Central memory CD8-positive, alpha-beta T cell (primary cell): ENCODE results near the gene RAD51B.

Experiments used
- ATAC-seq: fragments of 150-1000 bp; cut with Tn5 transposase; replicated peaks from 2 replicates; pipeline ENCODE4 v1.10.0; 2022; ENCODE audit warnings: mild to moderate bottlenecking, moderate FRiP score, moderate number of reproducible peaks; ENCODE audit not compliant: poor library complexity, severe bottlenecking; ENCODE audit errors: extremely low read depth
- DNase-seq, 2 donors: peaks; one replicate each; pipeline ENCODE4 v3.0.0; 2021; ENCODE audit warnings: low spot score in 2 of 2
- H3K27ac Mint-ChIP-seq: one replicate; pipeline ENCODE4 v1.8.0; 2022; ENCODE audit warnings: low read depth, mild to moderate bottlenecking, moderate library complexity, mixed read lengths
- H3K27me3 Mint-ChIP-seq: one replicate; pipeline ENCODE4 v1.8.0; 2022; ENCODE audit warnings: mixed read lengths
- H3K36me3 Mint-ChIP-seq: one replicate; pipeline ENCODE4 v1.8.0; 2022; ENCODE audit warnings: mild to moderate bottlenecking, moderate library complexity, mixed read lengths; ENCODE audit not compliant: insufficient read depth
- H3K4me1 Mint-ChIP-seq: one replicate; pipeline ENCODE4 v1.8.0; 2022; ENCODE audit warnings: mixed read lengths
- H3K4me3 Mint-ChIP-seq: one replicate; pipeline ENCODE4 v1.8.0; 2022; ENCODE audit warnings: mild to moderate bottlenecking, moderate library complexity, mixed read lengths
- H3K9me3 Mint-ChIP-seq: one replicate; pipeline ENCODE4 v1.8.0; 2022; ENCODE audit warnings: mixed read lengths

RAD51B gene

DNA sequence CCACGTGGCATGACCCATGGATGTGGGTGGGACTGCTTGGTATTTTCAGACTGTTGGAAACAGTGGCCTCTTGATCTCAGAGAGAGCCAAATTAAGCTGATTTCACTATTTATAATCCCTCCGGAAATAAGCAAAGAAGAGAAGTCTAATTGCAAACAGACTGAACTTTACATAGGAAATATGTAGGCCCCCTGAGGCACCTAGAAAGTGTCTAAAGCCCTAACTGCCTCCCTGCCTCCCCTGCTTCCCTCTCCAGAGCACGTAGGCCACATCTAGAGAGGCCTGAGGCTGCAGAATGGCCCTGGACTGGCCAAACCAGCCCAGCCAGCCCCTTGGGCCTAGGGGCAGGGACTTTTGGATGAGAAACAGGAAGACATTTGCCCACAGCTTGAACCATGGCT is 849.5 kb downstream of the RAD51B start:
- ATAC-seq (no peak), DNase-seq (no peak)
- no peak overlapping the region for H3K4me3 Mint-ChIP-seq
- no peaks in the 10 kb centered on the region for H3K27me3 Mint-ChIP-seq
- H3K4me1 Mint-ChIP-seq: peaks cover 22% of the 10 kb centered on the region
- H3K9me3 Mint-ChIP-seq: peaks cover 5% of the 10 kb centered on the region
- peaks cover 2% of the 10 kb centered on the region for H3K36me3 Mint-ChIP-seq
- no peak overlapping the region for H3K27ac Mint-ChIP-seq

DNA sequence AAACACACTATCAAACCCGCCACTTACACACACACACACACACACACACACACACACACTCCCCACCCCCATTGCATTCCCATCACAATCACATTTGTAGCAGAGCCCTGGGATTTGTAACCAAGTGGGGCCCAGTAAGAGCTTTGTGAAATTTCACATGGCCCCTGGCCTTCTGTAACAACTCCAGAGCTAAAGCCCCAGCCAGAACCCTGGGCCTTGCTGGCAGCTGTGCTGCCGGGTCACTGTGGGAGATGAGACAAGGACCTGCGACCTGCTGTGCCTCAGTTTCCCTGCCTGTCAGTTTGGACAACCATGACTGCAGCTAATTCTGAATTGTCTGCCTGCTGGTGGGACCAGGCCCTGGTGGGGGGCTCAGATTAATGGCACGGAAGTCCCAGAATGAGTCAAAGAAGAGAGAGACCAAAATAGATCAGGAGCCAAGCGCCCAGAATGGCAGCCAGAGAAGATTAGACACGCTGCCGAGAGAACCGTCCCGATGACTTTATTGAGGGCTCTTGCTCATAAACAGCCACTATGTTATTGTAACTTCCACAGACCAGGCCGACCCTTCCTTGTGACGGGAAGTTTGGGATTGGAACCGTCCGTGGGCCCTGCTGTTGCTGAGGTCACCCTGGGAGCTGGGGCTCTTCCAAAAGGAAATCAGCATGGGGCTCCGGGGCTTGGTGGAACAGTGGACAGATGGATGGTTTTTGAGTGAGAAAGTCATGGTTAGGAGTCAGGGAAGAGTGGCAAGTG is 850.2 kb downstream of the RAD51B start:
- ATAC-seq (no peak), DNase-seq (no peak)
- H3K36me3 Mint-ChIP-seq: peaks cover 2% of the 10 kb centered on the region
- H3K4me1 Mint-ChIP-seq: peaks cover 15% of the 10 kb centered on the region
- H3K27me3 Mint-ChIP-seq: no peaks in the 10 kb centered on the region
- H3K4me3 Mint-ChIP-seq: no peak overlapping the region
- H3K9me3 Mint-ChIP-seq: peaks cover 3% of the 10 kb centered on the region
- no peak overlapping the region for H3K27ac Mint-ChIP-seq

- Mint-ChIP-seq H3K4me3 (no peak overlapping the region), H3K27ac (no peak overlapping the region), H3K27me3 (no peaks in the 10 kb centered on the region), H3K4me1 (peaks cover 12% of the 10 kb centered on the region), H3K9me3 (no peaks in the 10 kb centered on the region), H3K36me3 (peaks cover 2% of the 10 kb centered on the region)
- no peak for ATAC-seq
- DNase-seq: no peak
Measured at GRCh38 chr14:68670359-68670715, 850.8 kb downstream of the RAD51B start.

- DNase-seq (no peak), ATAC-seq (no peak)
- Mint-ChIP-seq H3K4me3 (no peak overlapping the region), H3K27me3 (no peaks in the 10 kb centered on the region), H3K4me1 (no peaks in the 10 kb centered on the region), H3K36me3 (peaks cover 3% of the 10 kb centered on the region), H3K9me3 (no peaks in the 10 kb centered on the region), H3K27ac (no peak overlapping the region)
Measured at GRCh38 chr14:68671909-68672308, 852.3 kb downstream of the RAD51B start.

DNA sequence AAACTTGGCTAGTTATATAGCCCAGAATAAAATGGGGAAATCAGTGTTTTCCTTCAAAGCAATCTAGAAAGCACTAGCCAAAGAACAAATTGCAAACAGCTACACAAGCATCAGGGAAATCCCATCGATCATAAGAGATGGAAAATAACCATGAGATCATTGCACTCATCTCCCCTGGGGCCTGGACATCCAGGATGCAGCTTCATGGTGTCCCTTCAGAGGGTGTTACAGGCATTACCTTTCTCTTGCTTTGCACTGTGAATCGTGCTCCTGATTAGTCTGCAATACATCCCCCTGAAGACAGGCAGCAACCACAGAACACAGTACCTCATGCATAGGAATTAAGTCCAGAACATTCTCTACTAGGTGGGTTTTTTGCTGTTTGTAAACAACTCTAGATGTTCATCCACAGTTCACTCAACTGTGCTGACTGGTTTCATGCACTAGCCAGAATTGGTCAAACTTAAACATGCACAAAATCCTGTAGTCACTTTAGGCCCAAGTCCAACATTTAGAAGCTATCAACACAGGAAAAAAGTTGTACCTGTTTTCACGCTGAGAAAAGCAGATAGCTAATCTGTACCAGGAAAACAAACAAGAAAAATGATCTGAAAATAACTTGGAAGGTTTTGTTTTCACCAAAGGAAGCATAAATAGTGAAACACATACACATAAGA is 853.2 kb downstream of the RAD51B start:
- Mint-ChIP-seq H3K27me3 (no peaks in the 10 kb centered on the region), H3K27ac (no peak overlapping the region), H3K9me3 (no peaks in the 10 kb centered on the region), H3K4me1 (no peaks in the 10 kb centered on the region), H3K4me3 (no peak overlapping the region), H3K36me3 (peaks cover 3% of the 10 kb centered on the region)
- ATAC-seq: no peak
- no peak for DNase-seq

GRCh38 chr14:68673464-68673863 is 853.9 kb downstream of the RAD51B start:
- H3K36me3 Mint-ChIP-seq: peaks cover 3% of the 10 kb centered on the region
- H3K27me3 Mint-ChIP-seq: no peaks in the 10 kb centered on the region
- no peak overlapping the region for H3K4me3 Mint-ChIP-seq
- DNase-seq (no peak), ATAC-seq (no peak)
- H3K9me3 Mint-ChIP-seq: no peaks in the 10 kb centered on the region
- H3K27ac Mint-ChIP-seq: no peak overlapping the region
- no peaks in the 10 kb centered on the region for H3K4me1 Mint-ChIP-seq

DNA sequence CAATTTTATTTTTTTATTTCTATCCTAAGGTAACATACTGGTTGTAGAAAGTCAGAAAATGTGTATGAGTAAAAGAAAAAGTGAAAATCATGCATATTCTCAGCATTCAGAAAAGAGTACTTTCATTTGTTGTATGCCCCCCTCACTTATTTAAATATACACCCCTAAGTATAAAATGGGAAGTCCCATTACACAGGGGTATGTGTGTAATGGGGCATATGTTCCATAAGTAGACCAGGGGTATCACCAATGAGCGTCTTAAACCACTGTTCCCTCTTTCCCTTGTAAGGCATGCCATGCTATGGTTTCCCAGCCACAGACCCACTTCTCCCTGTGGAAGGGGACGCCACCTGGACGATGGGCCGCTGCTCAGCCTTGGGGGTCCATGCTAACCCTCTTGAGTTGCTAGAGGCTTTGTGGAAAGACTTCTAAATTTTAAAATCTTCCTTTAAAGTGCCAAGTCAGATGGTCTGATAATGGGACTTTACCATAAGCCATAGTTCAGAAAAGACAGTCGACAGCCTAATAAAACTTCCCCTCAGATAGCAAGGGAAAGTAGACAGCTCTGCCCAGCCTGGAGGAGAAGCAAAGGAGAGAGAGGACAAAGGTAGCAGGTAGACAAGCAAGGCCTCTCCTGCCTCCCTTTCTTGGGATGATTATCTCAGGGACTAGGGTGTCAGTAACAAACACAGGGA is 855.1 kb downstream of the RAD51B start:
- no peaks in the 10 kb centered on the region for H3K4me1 Mint-ChIP-seq
- DNase-seq: no peak
- no peak for ATAC-seq
- peaks cover 5% of the 10 kb centered on the region for H3K36me3 Mint-ChIP-seq
- H3K27me3 Mint-ChIP-seq: no peaks in the 10 kb centered on the region
- H3K9me3 Mint-ChIP-seq: no peaks in the 10 kb centered on the region
- H3K4me3 Mint-ChIP-seq: no peak overlapping the region
- H3K27ac Mint-ChIP-seq: no peak overlapping the region

GRCh38 chr14:68675233-68675577 is 855.6 kb downstream of the RAD51B start:
- H3K4me3 Mint-ChIP-seq: no peak overlapping the region
- ATAC-seq: no peak
- no peaks in the 10 kb centered on the region for H3K27me3 Mint-ChIP-seq
- no peak overlapping the region for H3K27ac Mint-ChIP-seq
- no peaks in the 10 kb centered on the region for H3K4me1 Mint-ChIP-seq
- no peaks in the 10 kb centered on the region for H3K9me3 Mint-ChIP-seq
- peaks cover 6% of the 10 kb centered on the region for H3K36me3 Mint-ChIP-seq
- no peak for DNase-seq

GRCh38 chr14:68676511-68676943 is 856.9 kb downstream of the RAD51B start:
- no peak for DNase-seq
- H3K36me3 Mint-ChIP-seq: peaks cover 4% of the 10 kb centered on the region
- H3K27ac Mint-ChIP-seq: no peak overlapping the region
- no peak for ATAC-seq
- peaks cover 7% of the 10 kb centered on the region for H3K4me1 Mint-ChIP-seq
- no peak overlapping the region for H3K4me3 Mint-ChIP-seq
- H3K9me3 Mint-ChIP-seq: no peaks in the 10 kb centered on the region
- no peaks in the 10 kb centered on the region for H3K27me3 Mint-ChIP-seq

DNA sequence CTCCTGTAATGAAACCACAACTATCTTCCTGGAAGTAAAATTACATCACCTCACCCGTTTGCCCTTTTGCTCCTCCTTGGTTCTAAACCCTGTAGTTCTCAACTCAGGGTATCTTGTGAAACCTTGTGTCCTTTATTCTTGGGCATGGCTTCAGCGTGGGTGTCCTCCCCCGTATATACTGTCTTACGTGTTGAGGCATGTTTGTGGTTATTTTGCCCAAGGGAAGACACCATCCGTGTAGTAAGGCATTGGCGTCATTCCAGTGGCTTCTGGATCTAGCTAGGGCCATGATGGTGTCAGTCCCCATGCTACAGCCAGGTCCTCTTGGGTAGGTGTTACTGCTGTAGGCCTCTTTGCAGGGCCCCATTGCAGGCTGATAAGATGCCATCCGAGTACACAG is 857.9 kb downstream of the RAD51B start:
- H3K4me1 Mint-ChIP-seq: peaks cover 14% of the 10 kb centered on the region
- H3K36me3 Mint-ChIP-seq: peaks cover 4% of the 10 kb centered on the region
- no peaks in the 10 kb centered on the region for H3K27me3 Mint-ChIP-seq
- H3K9me3 Mint-ChIP-seq: no peaks in the 10 kb centered on the region
- H3K27ac Mint-ChIP-seq: no peak overlapping the region
- DNase-seq: no peak
- no peak overlapping the region for H3K4me3 Mint-ChIP-seq
- no peak for ATAC-seq

DNA sequence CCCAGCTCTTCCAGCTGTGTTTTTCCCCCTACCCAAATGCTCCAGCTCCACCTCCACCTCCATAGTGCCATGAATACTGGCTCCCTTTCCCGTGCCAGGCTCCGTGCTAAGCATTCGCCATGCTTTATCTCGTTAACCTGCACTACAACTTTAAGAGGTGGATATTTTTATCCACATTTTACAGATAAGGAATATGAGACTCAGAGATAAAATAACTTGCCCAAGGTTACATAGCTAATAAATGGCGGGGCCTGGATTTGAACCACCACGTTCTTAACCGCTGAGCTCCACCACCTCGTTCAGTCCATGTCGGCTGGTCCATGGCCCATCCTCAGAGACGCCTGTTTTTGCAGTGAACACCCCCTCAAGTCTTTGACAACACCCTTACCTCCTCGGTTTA is 858.3 kb downstream of the RAD51B start:
- DNase-seq (no peak), ATAC-seq (no peak)
- peaks cover 4% of the 10 kb centered on the region for H3K36me3 Mint-ChIP-seq
- no peak overlapping the region for H3K4me3 Mint-ChIP-seq
- no peaks in the 10 kb centered on the region for H3K9me3 Mint-ChIP-seq
- H3K27me3 Mint-ChIP-seq: no peaks in the 10 kb centered on the region
- H3K27ac Mint-ChIP-seq: no peak overlapping the region
- H3K4me1 Mint-ChIP-seq: peaks cover 17% of the 10 kb centered on the region

- Mint-ChIP-seq H3K27me3 (no peaks in the 10 kb centered on the region), H3K4me1 (peaks cover 23% of the 10 kb centered on the region), H3K36me3 (peaks cover 4% of the 10 kb centered on the region), H3K27ac (no peak overlapping the region), H3K9me3 (no peaks in the 10 kb centered on the region), H3K4me3 (no peak overlapping the region)
- DNase-seq (no peak), ATAC-seq (no peak)
Measured at GRCh38 chr14:68678471-68678870, 858.9 kb downstream of the RAD51B start.

DNA sequence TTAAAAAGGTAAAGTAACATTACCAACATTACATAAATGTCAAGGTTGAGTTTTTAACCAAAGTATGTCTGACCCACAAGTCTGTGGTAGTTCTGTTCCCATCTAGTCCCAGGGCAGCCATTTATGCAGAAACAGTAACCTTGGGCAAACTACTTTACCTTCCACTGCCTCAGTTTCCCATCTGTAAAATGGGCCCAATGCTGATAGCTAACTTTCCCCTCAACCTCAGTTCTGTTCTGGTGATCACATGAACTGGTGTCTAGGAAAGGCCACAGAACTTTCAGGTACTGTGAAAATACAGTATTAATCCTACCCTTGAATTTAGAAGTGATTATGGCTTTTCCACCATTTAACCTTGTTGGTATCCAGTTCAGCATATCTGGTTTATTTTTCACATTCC is 859.7 kb downstream of the RAD51B start:
- Mint-ChIP-seq H3K36me3 (peaks cover 4% of the 10 kb centered on the region), H3K4me3 (no peak overlapping the region), H3K27me3 (no peaks in the 10 kb centered on the region), H3K27ac (no peak overlapping the region), H3K4me1 (peaks cover 31% of the 10 kb centered on the region), H3K9me3 (no peaks in the 10 kb centered on the region)
- DNase-seq (no peak), ATAC-seq (no peak)
